Neural crest cell (in vitro differentiated cells): ENCODE measurements around the gene SLC17A9. TPM values are rescaled to one million over a fixed set of nuclear protein-coding genes. Genes with fewer than 3 reads are reported as not detected.

Source experiments
- DNase-seq: peaks from one replicate; pipeline ENCODE4 v3.0.0; 2021; ENCODE audit warnings: low read depth, mixed read lengths, low spot score
- H3K27ac Mint-ChIP-seq: one replicate; pipeline ENCODE4 v1.8.0; 2021; ENCODE audit warnings: mild to moderate bottlenecking, mixed read lengths; ENCODE audit not compliant: unreplicated experiment
- H3K27me3 Mint-ChIP-seq: 2 replicates; pipeline ENCODE4 v1.8.0; 2021; ENCODE audit warnings: low read depth, mild to moderate bottlenecking, mixed read lengths
- H3K36me3 Mint-ChIP-seq: 2 replicates; pipeline ENCODE4 v1.8.0; 2021; ENCODE audit warnings: low read depth, mild to moderate bottlenecking, mixed read lengths
- H3K4me1 Mint-ChIP-seq: 2 replicates; pipeline ENCODE4 v1.8.0; 2021; ENCODE audit warnings: mixed read lengths
- H3K4me3 Mint-ChIP-seq: one replicate; pipeline ENCODE4 v1.8.0; 2021; ENCODE audit warnings: mild to moderate bottlenecking, mixed read lengths
- H3K9me3 Mint-ChIP-seq: 2 replicates; pipeline ENCODE4 v1.8.0; 2021; ENCODE audit warnings: mixed read lengths
- CTCF ChIP-seq: fragments of 200-600 bp; sonication (generic); conservative IDR thresholded peaks from 2 replicates; pipeline ENCODE4 v1.5.0; 2021; ENCODE audit warnings: antibody characterized with exemption, mild to moderate bottlenecking
- total RNA-seq: library from RNA; stranded (reverse); gene quantifications from 2 replicates; pipeline ENCODE4 v1.2.1, GENCODE V29; 2021

Gene SLC17A9
- total RNA-seq, 1 donor from 2014 or later = 1.2 TPM

GRCh38 chr20:62993856-62994494 lies 41.5 kb downstream of the SLC17A9 start:
- Mint-ChIP-seq H3K4me3 (no peak overlapping the region), H3K9me3 (no peaks in the 10 kb centered on the region), H3K36me3 (no peaks in the 10 kb centered on the region), H3K4me1 (no peaks in the 10 kb centered on the region), H3K27ac (no peak overlapping the region), H3K27me3 (peaks cover 36% of the 10 kb centered on the region)
- TF ChIP-seq CTCF = no peak
- no peak for DNase-seq

GRCh38 chr20:62994869-62995281 lies 42.4 kb downstream of the SLC17A9 start:
- H3K4me3 Mint-ChIP-seq = no peak overlapping the region
- no peak for DNase-seq
- no peaks in the 10 kb centered on the region for H3K4me1 Mint-ChIP-seq
- no peaks in the 10 kb centered on the region for H3K9me3 Mint-ChIP-seq
- TF ChIP-seq CTCF = no peak
- no peaks in the 10 kb centered on the region for H3K36me3 Mint-ChIP-seq
- peaks cover 43% of the 10 kb centered on the region for H3K27me3 Mint-ChIP-seq
- H3K27ac Mint-ChIP-seq = no peak overlapping the region

GRCh38 chr20:62995481-62995880 lies 43.0 kb downstream of the SLC17A9 start:
- no peak for DNase-seq

GRCh38 chr20:62995898-62996595 lies 43.5 kb downstream of the SLC17A9 start:
- Mint-ChIP-seq H3K4me3 (no peak overlapping the region), H3K9me3 (no peaks in the 10 kb centered on the region), H3K4me1 (no peaks in the 10 kb centered on the region), H3K27ac (no peak overlapping the region), H3K36me3 (no peaks in the 10 kb centered on the region), H3K27me3 (peaks cover 51% of the 10 kb centered on the region)
- no peak for TF ChIP-seq CTCF
- DNase-seq = no peak

More at GRCh38 chr20:62995481-62995880, 43.0 kb downstream of the SLC17A9 start:
- TF ChIP-seq CTCF = no peak
- Mint-ChIP-seq H3K36me3 (no peaks in the 10 kb centered on the region), H3K4me1 (no peaks in the 10 kb centered on the region), H3K4me3 (no peak overlapping the region), H3K27ac (no peak overlapping the region), H3K27me3 (peaks cover 49% of the 10 kb centered on the region), H3K9me3 (no peaks in the 10 kb centered on the region)

- Mint-ChIP-seq H3K4me3 (no peak overlapping the region), H3K36me3 (no peaks in the 10 kb centered on the region), H3K27me3 (peaks cover 52% of the 10 kb centered on the region), H3K4me1 (no peaks in the 10 kb centered on the region), H3K27ac (no peak overlapping the region), H3K9me3 (no peaks in the 10 kb centered on the region)
- no peak for DNase-seq
- no peak for TF ChIP-seq CTCF
Measured at GRCh38 chr20:62996596-62996982, 44.1 kb downstream of the SLC17A9 start.
